GM12801 (cell line): ENCODE results near the gene ARID3B.

Experiments used
- CTCF ChIP-seq: IDR thresholded peaks from one replicate; pipeline ENCODE4 v1.5.1; 2011; ENCODE audit warnings: control low read depth; ENCODE audit not compliant: insufficient read length; ENCODE audit errors: extremely low read depth

Gene ARID3B

GRCh38 chr15:74504836-74505235 lies 36.2 kb upstream of the ARID3B start:
- no peak for TF ChIP-seq CTCF

GRCh38 chr15:74505837-74506514 lies 35.0 kb upstream of the ARID3B start:
- TF ChIP-seq CTCF = no peak

GRCh38 chr15:74506515-74506840 lies 34.5 kb upstream of the ARID3B start:
- TF ChIP-seq CTCF = no peak

- TF ChIP-seq CTCF = no peak
Measured at GRCh38 chr15:74511583-74511982, 29.4 kb upstream of the ARID3B start.

GRCh38 chr15:74517096-74517495 lies 23.9 kb upstream of the ARID3B start:
- no peak for TF ChIP-seq CTCF

- no peak for TF ChIP-seq CTCF
Measured at GRCh38 chr15:74519311-74519710, 21.7 kb upstream of the ARID3B start.

- TF ChIP-seq CTCF = no peak
Measured at GRCh38 chr15:74520407-74520806, 20.6 kb upstream of the ARID3B start.

- no peak for TF ChIP-seq CTCF
Measured at GRCh38 chr15:74523982-74524381, 17.0 kb upstream of the ARID3B start.
